Left ventricle myocardium inferior (tissue), 1 donor: Measurements from ENCODE around the gene ZNF256. TPM values are rescaled to one million over a fixed set of nuclear protein-coding genes. Genes with fewer than 3 reads are reported as not detected.
"Not testable (repeated sequence)": the region's sequence is repeated elsewhere in the genome, so short reads cannot be mapped to it uniquely, and the experiment has no call there.

ENCODE experiments used
- DNase-seq: peaks from one replicate; pipeline ENCODE4 v3.0.0-alpha.2; 2020
- H3K27ac ChIP-seq: fragments of 200-600 bp; replicated peaks from 2 replicates; pipeline ENCODE4 v1.8.0; 2021
- H3K27me3 ChIP-seq: fragments of 200-600 bp; 2 replicates; pipeline ENCODE4 v1.8.0; 2021; ENCODE audit warnings: low read depth
- H3K36me3 ChIP-seq: fragments of 200-600 bp; 2 replicates; pipeline ENCODE4 v1.8.0; 2021
- H3K4me1 ChIP-seq: fragments of 200-600 bp; 2 replicates; pipeline ENCODE4 v1.8.0; 2021
- H3K4me3 ChIP-seq: fragments of 200-600 bp; 2 replicates; pipeline ENCODE4 v1.8.0; 2021; ENCODE audit warnings: mild to moderate bottlenecking, moderate library complexity
- H3K9me3 ChIP-seq: fragments of 200-600 bp; replicated peaks from 2 replicates; pipeline ENCODE4 v1.8.0; 2021
- CTCF ChIP-seq: fragments of 200-600 bp; IDR thresholded peaks from 2 replicates; pipeline ENCODE4 v1.8.0; 2021; ENCODE audit warnings: antibody characterized with exemption, mild to moderate bottlenecking, borderline replicate concordance
- intact Hi-C: fragments of 100-400 bp; cut with micrococcal nuclease; formaldehyde crosslinking; loops from one replicate; pipeline ENCODE4 v1.11.0; 2022
- total RNA-seq: library from RNA; stranded (reverse); fragmentation: NEBNext Ultra II Directional; extraction: Animal tissue kit (Norgen Biotek cat#: 25700); gene quantifications from one replicate; pipeline ENCODE4 v1.2.1, GENCODE V29; 2021
- donor health status: DM: no; HTN: yes; CAD: no; lungs with severe emphysema.

ZNF256 gene
- total RNA-seq, 1 donor from 2014 or later = 10.8 TPM

- H3K27me3 ChIP-seq = no peaks in the 10 kb centered on the region
- peaks cover 34% of the 10 kb centered on the region for H3K4me1 ChIP-seq
- H3K4me3 ChIP-seq = no peak overlapping the region
- H3K9me3 ChIP-seq = peaks cover 94% of the 10 kb centered on the region
- H3K27ac ChIP-seq = no peak overlapping the region
- intact Hi-C loops = no loop called here
- DNase-seq = no peak
- H3K36me3 ChIP-seq = peaks cover 78% of the 10 kb centered on the region
- no peak for TF ChIP-seq CTCF
Observed at GRCh38 chr19:57941593-57941992, 5.9 kb downstream of the ZNF256 start.

- Histone ChIP-seq H3K4me3 (peak overlapping the region; percentile 89), H3K4me1 (peaks cover 21% of the 10 kb centered on the region), H3K36me3 (peaks cover 66% of the 10 kb centered on the region), H3K27me3 (no peaks in the 10 kb centered on the region), H3K27ac (no peak overlapping the region), H3K9me3 (peaks cover 90% of the 10 kb centered on the region)
- no peak for DNase-seq
- intact Hi-C loops = no loop called here
- no peak for TF ChIP-seq CTCF
Observed at GRCh38 chr19:57935731-57936130, 11.8 kb downstream of the ZNF256 start.

- intact Hi-C loops = no loop called here
Observed at GRCh38 chr19:57934820-57935665, 12.5 kb downstream of the ZNF256 start, which contains the start of gene ZNF418. ZNF418 (minus strand) TSS chr19:57935402; CDS start chr19:57933822, 1,580 bp downstream.

GRCh38 chr19:57927587-57927986, 19.9 kb downstream of the ZNF256 start:
- no peak for DNase-seq
- peaks cover 96% of the 10 kb centered on the region for H3K9me3 ChIP-seq
- no peak overlapping the region for H3K4me3 ChIP-seq
- TF ChIP-seq CTCF = no peak
- peaks cover 91% of the 10 kb centered on the region for H3K36me3 ChIP-seq
- intact Hi-C loops = no loop called here
- H3K4me1 ChIP-seq = no peaks in the 10 kb centered on the region
- H3K27ac ChIP-seq = no peak overlapping the region
- H3K27me3 ChIP-seq = no peaks in the 10 kb centered on the region

More at GRCh38 chr19:57934820-57935665, 12.5 kb downstream of the ZNF256 start, which contains the start of gene ZNF418:
- H3K9me3 ChIP-seq = peaks cover 90% of the 10 kb centered on the region
- peak within 1 kb of the TSS; percentile 89 for H3K4me3 ChIP-seq
- H3K36me3 ChIP-seq = peaks cover 66% of the 10 kb centered on the region
- peak; percentile 42 for DNase-seq
- no peak for TF ChIP-seq CTCF
- H3K27ac ChIP-seq = peak within 1 kb of the TSS; percentile 83
- H3K27me3 ChIP-seq = no peaks in the 10 kb centered on the region
- peaks cover 21% of the 10 kb centered on the region for H3K4me1 ChIP-seq

- H3K27me3 ChIP-seq, intact Hi-C loops: not testable (repeated sequence)
- H3K4me3 ChIP-seq = peak within 1 kb of the TSS; percentile 80
- H3K27ac ChIP-seq = peak within 1 kb of the TSS; percentile 87
- peak; percentile 49 for TF ChIP-seq CTCF
- peaks cover 28% of the 10 kb centered on the region for H3K4me1 ChIP-seq
- peak; percentile 75 for DNase-seq
- H3K36me3 ChIP-seq = peaks cover 57% of the 10 kb centered on the region
- H3K9me3 ChIP-seq = peaks cover 34% of the 10 kb centered on the region
Observed at GRCh38 chr19:57916168-57916995, 31.1 kb downstream of the ZNF256 start, which contains the start of gene ZNF417. ZNF417 (minus strand) TSS chr19:57916592; CDS start chr19:57916411, 181 bp downstream.
